Keratinocyte (primary cell): ENCODE data around the gene TMEM69.

Source experiments
- CTCF ChIP-seq, 3 experiments: IDR thresholded peaks in 1 of 3; conservative IDR thresholded peaks in 1 of 3; optimal IDR thresholded peaks in 1 of 3; 2 replicates in 2 of 3; 3 replicates in 1 of 3; pipeline versions ENCODE3 to v1.5.1; 2011; ENCODE audit warnings: low read length in 3 of 3, mild to moderate bottlenecking in 3 of 3, moderate library complexity in 2 of 3, control low read depth in 1 of 3, inconsistent platforms in 1 of 3; ENCODE audit not compliant: insufficient read depth in 2 of 3; ENCODE audit errors: extremely low read depth in 1 of 3
- EZH2 ChIP-seq: IDR thresholded peaks from one replicate; pipeline ENCODE4 v1.6.1; 2012; ENCODE audit warnings: inconsistent platforms, mild to moderate bottlenecking, low read length, moderate library complexity

- TF ChIP-seq CTCF (optimal IDR thresholded peaks at IDR 0.05 in 1 of 3, IDR thresholded peaks at IDR 0.05 in 1 of 3, conservative IDR thresholded peaks at IDR 0.05 in 1 of 3; ENCODE audit: extremely low read depth in 1 of 3, insufficient read depth in 2 of 3, low read length in 3 of 3) (peak in 1 of 3 experiments; percentile 37), EZH2 (no peak)
Observed at GRCh38 chr1:45687754-45688740, at the start of gene TMEM69.
